Right lobe of liver (tissue), 6 donors: ENCODE measurements around the gene MFRP. TPM values are rescaled to one million over a fixed set of nuclear protein-coding genes. Genes with fewer than 3 reads are reported as not detected.
A peak's percentile ranks its signal among the peaks of the same experiment; 100 is the strongest.

ENCODE experiments used
- ATAC-seq, 4 donors: fragments of 200-7000 bp; cut with Tn5 transposase; one replicate each; pipeline ENCODE4 v1.9.1; 2020; ENCODE audit warnings: mild to moderate bottlenecking in 4 of 4, moderate library complexity in 4 of 4
- DNase-seq, 3 donors: peaks; one replicate each; pipeline ENCODE4 v3.0.0-alpha.2; 2020
- H3K27ac ChIP-seq, 3 donors: fragments of 200-600 bp; one replicate each; pipeline ENCODE4 v1.8.0; 2022
- H3K27me3 ChIP-seq, 2 donors: fragments of 200-600 bp; one replicate each; pipeline ENCODE4 v1.8.0; 2022
- H3K36me3 ChIP-seq, 4 donors: fragments of 200-600 bp; sonication (generic) in 1 of 4; one replicate each; pipeline versions ENCODE4 v1.5.1 to v1.8.0; 2017 to 2022; ENCODE audit warnings: control low read depth in 1 of 4
- H3K4me1 ChIP-seq, 4 donors: fragments of 200-600 bp; sonication (generic) in 1 of 4; one replicate each; pipeline versions ENCODE4 v1.5.1 to v1.8.0; 2017 to 2022; ENCODE audit warnings: control low read depth in 1 of 4
- H3K4me3 ChIP-seq, 3 donors: fragments of 200-600 bp; one replicate each; pipeline ENCODE4 v1.8.0; 2022
- H3K9me3 ChIP-seq, 4 donors: fragments of 200-600 bp; sonication (generic) in 1 of 4; one replicate each; pipeline versions ENCODE4 v1.5.1 to v1.8.0; 2017 to 2022; ENCODE audit warnings: control low read depth in 1 of 4
- CTCF ChIP-seq, 4 donors: fragments of 200-600 bp in 3 of 4; fragments of 450-650 bp in 1 of 4; IDR thresholded peaks; one replicate each; pipeline versions ENCODE4 v1.5.1 to v1.8.0; 2016 to 2022; ENCODE audit warnings: antibody characterized with exemption in 4 of 4, mild to moderate bottlenecking in 2 of 4
- POLR2A ChIP-seq: fragments of 450-650 bp; IDR thresholded peaks from one replicate; pipeline ENCODE4 v1.6.1; 2017; ENCODE audit warnings: antibody characterized with exemption, mild to moderate bottlenecking
- WGBS: methylation state at CpG from one replicate; pipeline ENCODE4 v1.1.6; 2018; ENCODE audit warnings: low coverage, low lambda C conversion rate; ENCODE audit not compliant: insufficient coverage; ENCODE audit errors: missing lambda C conversion rate; 5-methylcytosine and 5-hydroxymethylcytosine counted together
- intact Hi-C, 2 donors: fragments of 100-400 bp; cut with DNase I; formaldehyde crosslinking; loops; one replicate each; pipeline versions ENCODE4 v1.11.2 to v1.14.1; 2022
- total RNA-seq, 6 experiments: library from RNA; depleted of rRNA in 2 of 6; stranded (reverse); fragments of >200 nt in 2 of 6; fragmentation: NEBNext Ultra II Directional in 3 of 6; extraction: Animal tissue kit (Norgen Biotek cat#: 25700) in 3 of 6; gene quantifications; one replicate each; pipeline versions ENCODE4 v1.1.0 to v1.2.4, GENCODE V29; 2016 to 2023
- donor health status: DM: no; HTN: yes; CAD: no.
- donor health status: DM: no; HTN: no; CAD: no.
- donor health status: DM: no; HTN: no; CAD: no.
- donor health status: DM: no; HTN: yes; CAD: no.
- donor health status: DM: no; HTN: yes; CAD: no.

MFRP gene
- total RNA-seq, 6 experiments from 2014 or later = not detected

GRCh38 chr11:119332111-119332765, 14.3 kb downstream of the MFRP start:
- intact Hi-C loops = no loop called here
- no peaks in the 10 kb centered on the region for H3K9me3 ChIP-seq
- H3K4me3 ChIP-seq = no peak overlapping the region
- TF ChIP-seq CTCF (IDR thresholded peaks at IDR 0.05) = no peak
- TF ChIP-seq POLR2A = no peak
- H3K27me3 ChIP-seq = no peaks in the 10 kb centered on the region
- peaks cover 0 to 10% (median 5%) of the 10 kb centered on the region in 4 donors for H3K4me1 ChIP-seq
- 65% methylated on average over 4 of the region's 4 CpGs for WGBS
- ATAC-seq (no peak), DNase-seq (peak in 1 of 3 donors; percentile 1)
- H3K36me3 ChIP-seq = no peaks in the 10 kb centered on the region
- no peak overlapping the region for H3K27ac ChIP-seq

GRCh38 chr11:119330237-119330636, 16.3 kb downstream of the MFRP start:
- ATAC-seq = no peak
- intact Hi-C loops = no loop called here
- 10% methylated on average over 1 of the region's 1 CpG for WGBS

DNA sequence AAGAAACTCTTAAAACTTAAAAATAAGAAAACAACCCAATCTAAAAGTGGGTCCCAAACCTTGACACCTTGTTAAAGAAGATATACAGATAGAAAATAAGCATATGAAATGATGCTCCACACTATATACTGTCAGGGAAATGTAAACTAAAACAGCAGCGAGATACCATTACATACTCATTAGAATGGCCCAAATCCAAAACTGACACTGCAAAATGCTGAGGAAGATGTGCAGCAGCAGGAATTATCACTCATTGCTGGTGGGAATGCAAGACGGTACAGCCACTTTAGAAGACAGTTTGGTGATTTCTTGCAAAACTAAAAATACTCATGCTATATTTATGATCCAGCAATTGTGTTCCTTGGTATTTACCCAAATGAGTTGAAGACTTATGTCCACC, 17.2 kb downstream of the MFRP start:
- Histone ChIP-seq H3K27ac (no peak overlapping the region), H3K27me3 (no peaks in the 10 kb centered on the region), H3K9me3 (no peaks in the 10 kb centered on the region), H3K4me3 (no peak overlapping the region), H3K36me3 (no peaks in the 10 kb centered on the region), H3K4me1 (no peaks in the 10 kb centered on the region)
- no peak for ATAC-seq
- WGBS = 64% methylated on average over 2 of the region's 2 CpGs
- intact Hi-C loops = no loop called here
- TF ChIP-seq POLR2A (no peak), CTCF (IDR thresholded peaks at IDR 0.05) (no peak)
- DNase-seq = no peak

More at GRCh38 chr11:119330237-119330636, 16.3 kb downstream of the MFRP start:
- Histone ChIP-seq H3K27ac (no peak overlapping the region), H3K4me1 (peaks cover 0 to 3% (median 1%) of the 10 kb centered on the region in 4 donors), H3K9me3 (no peaks in the 10 kb centered on the region), H3K27me3 (no peaks in the 10 kb centered on the region), H3K4me3 (no peak overlapping the region), H3K36me3 (no peaks in the 10 kb centered on the region)
- TF ChIP-seq CTCF (IDR thresholded peaks at IDR 0.05) (no peak), POLR2A (no peak)
- no peak for DNase-seq

DNA sequence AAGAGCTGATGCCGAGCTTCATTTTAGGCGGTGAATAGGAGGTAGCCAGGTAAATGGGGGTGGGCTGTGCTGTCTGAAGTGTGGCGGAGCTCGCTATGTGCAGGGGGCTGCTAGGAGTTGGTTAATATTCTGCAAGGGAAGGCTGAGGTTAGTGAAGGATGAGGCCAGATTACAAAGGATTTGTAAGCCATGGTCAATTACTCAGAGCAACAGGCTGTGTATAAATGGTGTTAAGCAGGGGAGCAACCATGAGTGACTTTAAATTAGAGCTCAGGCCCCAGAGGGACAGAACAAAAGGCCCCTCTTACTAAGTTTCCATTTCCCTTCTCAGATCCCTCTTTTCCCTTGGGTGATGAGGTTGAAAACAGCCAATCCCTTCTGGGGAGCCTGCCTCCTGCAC, 22.3 kb downstream of the MFRP start:
- ATAC-seq (no peak), DNase-seq (no peak)
- 54% methylated on average over 3 of the region's 4 CpGs for WGBS
- intact Hi-C loops = no loop called here
- TF ChIP-seq POLR2A (no peak), CTCF (IDR thresholded peaks at IDR 0.05) (no peak)
- Histone ChIP-seq H3K27me3 (no peaks in the 10 kb centered on the region), H3K4me1 (peaks cover 0 to 10% (median 4%) of the 10 kb centered on the region in 4 donors), H3K36me3 (no peaks in the 10 kb centered on the region), H3K9me3 (no peaks in the 10 kb centered on the region), H3K4me3 (no peak overlapping the region), H3K27ac (no peak overlapping the region)
